ENCODE results near the gene EPHB6.

Gene EPHB6

DNA sequence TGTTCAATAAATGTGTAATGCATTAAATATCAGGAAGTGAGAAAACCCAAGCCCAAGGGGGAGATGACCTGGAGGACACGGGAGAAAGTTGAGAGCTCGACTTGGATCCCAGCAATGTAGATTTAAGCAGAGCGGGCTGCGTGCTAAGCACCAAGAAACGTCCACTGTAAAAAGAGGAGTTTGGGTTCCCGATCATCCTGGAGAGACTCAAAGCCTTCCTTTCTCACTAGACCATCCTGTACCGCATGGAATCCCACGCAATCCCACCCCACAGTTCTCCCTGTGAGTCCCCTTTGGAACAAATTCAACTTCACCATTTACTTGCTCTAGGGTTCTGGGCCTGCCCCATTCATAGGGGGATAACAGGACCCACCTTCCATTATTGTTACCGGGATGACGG, 28.3 kb downstream of the EPHB6 start:
- DNase-seq (ENCODE audit: low read depth in 1 of 2, low spot score in 1 of 2) = no peak
- no peak overlapping the region for H3K4me3 ChIP-seq (replicated peaks; ENCODE audit: insufficient read depth, low read length)
- TF ChIP-seq POLR2AphosphoS5 (IDR thresholded peaks at IDR 0.05; ENCODE audit: low read depth) (no peak), GABPA (IDR thresholded peaks at IDR 0.05; ENCODE audit: low read depth) (no peak)
- TF ChIP-seq, protein P1, sequence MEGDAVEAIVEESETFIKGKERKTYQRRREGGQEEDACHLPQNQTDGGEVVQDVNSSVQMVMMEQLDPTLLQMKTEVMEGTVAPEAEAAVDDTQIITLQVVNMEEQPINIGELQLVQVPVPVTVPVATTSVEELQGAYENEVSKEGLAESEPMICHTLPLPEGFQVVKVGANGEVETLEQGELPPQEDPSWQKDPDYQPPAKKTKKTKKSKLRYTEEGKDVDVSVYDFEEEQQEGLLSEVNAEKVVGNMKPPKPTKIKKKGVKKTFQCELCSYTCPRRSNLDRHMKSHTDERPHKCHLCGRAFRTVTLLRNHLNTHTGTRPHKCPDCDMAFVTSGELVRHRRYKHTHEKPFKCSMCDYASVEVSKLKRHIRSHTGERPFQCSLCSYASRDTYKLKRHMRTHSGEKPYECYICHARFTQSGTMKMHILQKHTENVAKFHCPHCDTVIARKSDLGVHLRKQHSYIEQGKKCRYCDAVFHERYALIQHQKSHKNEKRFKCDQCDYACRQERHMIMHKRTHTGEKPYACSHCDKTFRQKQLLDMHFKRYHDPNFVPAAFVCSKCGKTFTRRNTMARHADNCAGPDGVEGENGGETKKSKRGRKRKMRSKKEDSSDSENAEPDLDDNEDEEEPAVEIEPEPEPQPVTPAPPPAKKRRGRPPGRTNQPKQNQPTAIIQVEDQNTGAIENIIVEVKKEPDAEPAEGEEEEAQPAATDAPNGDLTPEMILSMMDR (IDR thresholded peaks at IDR 0.05; ENCODE audit: insufficient read depth, low read length) = no peak
- H3K27ac ChIP-seq (replicated peaks) = no peak overlapping the region
- peaks cover 7% of the 10 kb centered on the region for H3K27me3 ChIP-seq (ENCODE audit: insufficient read depth, poor library complexity, severe bottlenecking)

DNA sequence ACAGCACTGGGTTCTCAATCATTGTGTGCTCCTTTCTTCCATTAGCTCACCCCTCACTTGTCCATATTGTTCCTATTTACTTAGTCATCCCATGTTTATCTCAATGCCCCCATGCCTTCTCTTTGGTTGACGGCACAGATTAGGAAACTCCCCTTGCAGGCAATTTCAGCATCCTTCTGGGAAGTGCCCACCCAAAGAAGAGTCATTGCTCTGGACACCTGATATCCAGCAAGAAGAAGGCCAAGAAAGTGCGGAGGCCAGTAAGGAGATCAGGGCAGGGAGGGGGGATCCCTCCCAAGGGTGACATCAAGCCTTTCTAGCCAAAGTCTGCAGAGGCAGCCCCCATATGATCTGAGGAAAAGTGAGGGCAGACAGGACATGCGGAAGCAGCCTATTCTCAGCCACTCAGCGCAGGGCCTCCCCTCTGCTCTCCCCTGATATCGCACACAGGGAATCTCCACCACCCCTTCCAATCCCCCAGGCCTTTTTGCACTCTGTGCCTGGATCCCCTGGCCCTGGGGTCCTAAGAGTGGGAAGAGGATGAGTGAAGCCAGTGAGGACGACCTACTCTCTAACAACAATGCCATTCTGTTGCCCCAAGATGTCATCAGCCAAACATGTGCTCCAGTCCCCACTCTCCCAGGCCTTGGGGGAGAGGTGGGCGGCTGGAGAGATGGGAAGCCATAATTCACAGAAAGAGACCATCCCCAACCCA, 28.9 kb downstream of the EPHB6 start:
- no peak for TF ChIP-seq POLR2AphosphoS5 (IDR thresholded peaks at IDR 0.05; ENCODE audit: low read depth)
- TF ChIP-seq GABPA (IDR thresholded peaks at IDR 0.05; ENCODE audit: low read depth) = no peak
- TF ChIP-seq, protein P1 (IDR thresholded peaks at IDR 0.05; ENCODE audit: insufficient read depth, low read length) = no peak
- TF ChIP-seq, protein P2, sequence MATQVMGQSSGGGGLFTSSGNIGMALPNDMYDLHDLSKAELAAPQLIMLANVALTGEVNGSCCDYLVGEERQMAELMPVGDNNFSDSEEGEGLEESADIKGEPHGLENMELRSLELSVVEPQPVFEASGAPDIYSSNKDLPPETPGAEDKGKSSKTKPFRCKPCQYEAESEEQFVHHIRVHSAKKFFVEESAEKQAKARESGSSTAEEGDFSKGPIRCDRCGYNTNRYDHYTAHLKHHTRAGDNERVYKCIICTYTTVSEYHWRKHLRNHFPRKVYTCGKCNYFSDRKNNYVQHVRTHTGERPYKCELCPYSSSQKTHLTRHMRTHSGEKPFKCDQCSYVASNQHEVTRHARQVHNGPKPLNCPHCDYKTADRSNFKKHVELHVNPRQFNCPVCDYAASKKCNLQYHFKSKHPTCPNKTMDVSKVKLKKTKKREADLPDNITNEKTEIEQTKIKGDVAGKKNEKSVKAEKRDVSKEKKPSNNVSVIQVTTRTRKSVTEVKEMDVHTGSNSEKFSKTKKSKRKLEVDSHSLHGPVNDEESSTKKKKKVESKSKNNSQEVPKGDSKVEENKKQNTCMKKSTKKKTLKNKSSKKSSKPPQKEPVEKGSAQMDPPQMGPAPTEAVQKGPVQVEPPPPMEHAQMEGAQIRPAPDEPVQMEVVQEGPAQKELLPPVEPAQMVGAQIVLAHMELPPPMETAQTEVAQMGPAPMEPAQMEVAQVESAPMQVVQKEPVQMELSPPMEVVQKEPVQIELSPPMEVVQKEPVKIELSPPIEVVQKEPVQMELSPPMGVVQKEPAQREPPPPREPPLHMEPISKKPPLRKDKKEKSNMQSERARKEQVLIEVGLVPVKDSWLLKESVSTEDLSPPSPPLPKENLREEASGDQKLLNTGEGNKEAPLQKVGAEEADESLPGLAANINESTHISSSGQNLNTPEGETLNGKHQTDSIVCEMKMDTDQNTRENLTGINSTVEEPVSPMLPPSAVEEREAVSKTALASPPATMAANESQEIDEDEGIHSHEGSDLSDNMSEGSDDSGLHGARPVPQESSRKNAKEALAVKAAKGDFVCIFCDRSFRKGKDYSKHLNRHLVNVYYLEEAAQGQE (IDR thresholded peaks at IDR 0.05; ENCODE audit: insufficient replicate concordance, low read depth) = no peak
- TF ChIP-seq SPI1 (IDR thresholded peaks at IDR 0.05; ENCODE audit: borderline replicate concordance, low read depth) = no peak
- DNase-seq (ENCODE audit: low read depth in 1 of 2, low spot score in 1 of 2) = no peak
- H3K27me3 ChIP-seq (ENCODE audit: insufficient read depth, poor library complexity, severe bottlenecking) = peaks cover 7% of the 10 kb centered on the region
- no peak overlapping the region for H3K4me3 ChIP-seq (replicated peaks; ENCODE audit: insufficient read depth, low read length)
- H3K27ac ChIP-seq (replicated peaks) = no peak overlapping the region

DNA sequence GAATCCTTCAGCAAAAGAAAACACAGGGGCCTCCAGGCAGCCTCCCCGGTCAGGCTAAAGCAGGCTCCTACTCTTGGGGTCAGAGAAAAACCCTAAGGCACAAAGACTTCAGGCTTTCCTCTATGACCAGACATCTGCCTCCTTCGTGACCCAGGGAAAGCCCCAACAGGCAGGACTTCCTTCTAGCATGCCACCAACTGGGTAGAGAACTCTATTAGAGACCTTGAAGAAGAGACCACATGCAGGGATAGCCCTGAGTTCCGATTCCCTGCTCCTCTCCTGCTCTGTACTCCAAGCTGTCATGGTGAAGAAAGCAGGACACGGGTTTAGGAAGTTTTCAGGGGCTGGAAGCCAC, 29.4 kb downstream of the EPHB6 start:
- DNase-seq (ENCODE audit: low read depth in 1 of 2, low spot score in 1 of 2) = no peak
- H3K27me3 ChIP-seq (ENCODE audit: insufficient read depth, poor library complexity, severe bottlenecking) = peaks cover 7% of the 10 kb centered on the region
- H3K4me3 ChIP-seq (replicated peaks; ENCODE audit: insufficient read depth, low read length) = no peak overlapping the region
- TF ChIP-seq GABPA (IDR thresholded peaks at IDR 0.05; ENCODE audit: low read depth) (no peak), POLR2AphosphoS5 (IDR thresholded peaks at IDR 0.05; ENCODE audit: low read depth) (no peak), SPI1 (IDR thresholded peaks at IDR 0.05; ENCODE audit: borderline replicate concordance, low read depth) (no peak)
- TF ChIP-seq, protein P2 (IDR thresholded peaks at IDR 0.05; ENCODE audit: insufficient replicate concordance, low read depth) = no peak
- TF ChIP-seq, protein P1 (IDR thresholded peaks at IDR 0.05; ENCODE audit: insufficient read depth, low read length) = no peak
- no peak overlapping the region for H3K27ac ChIP-seq (replicated peaks)
